ENCODE data around the gene TSC22D1.

Gene TSC22D1

GRCh38 chr13:44382635-44383145 lies 193.4 kb downstream of the TSC22D1 start:
- no peak for DNase-seq (ENCODE audit: low spot score)
